SH-SY5Y (cell line): ENCODE data around the gene WNT7A.

Source experiments
- GATA2 ChIP-seq: IDR thresholded peaks from 2 replicates; pipeline ENCODE4 v1.6.1; 2011; ENCODE audit warnings: mild to moderate bottlenecking, low read depth, low read length
- GATA3 ChIP-seq: IDR thresholded peaks from 2 replicates; pipeline ENCODE4 v1.6.1; 2011; ENCODE audit warnings: low read depth, mild to moderate bottlenecking, low read length, moderate library complexity

- TF ChIP-seq GATA2 (no peak), GATA3 (no peak)
Observed at GRCh38 chr3:13927295-13927694, 47.4 kb upstream of the WNT7A start.
